Heart left ventricle (tissue), 13 donors: Measurements from ENCODE around the gene CDC42SE2.

ENCODE experiments used
- POLR2A ChIP-seq, 2 donors: fragments of 450-650 bp; IDR thresholded peaks; one replicate each; pipeline ENCODE4 v1.6.1; 2017; ENCODE audit warnings: antibody characterized with exemption in 2 of 2, mild to moderate bottlenecking in 2 of 2, moderate library complexity in 2 of 2
- TF ChIP-seq, protein P1 (sequence below), 12 donors: fragments of 200-600 bp; sonication (generic) in 4 of 12; IDR thresholded peaks; one replicate each; pipeline versions ENCODE4 v1.5.0 to v1.8.0; 2018 to 2022; ENCODE audit warnings: antibody characterized with exemption in 12 of 12, mild to moderate bottlenecking in 5 of 12
- donor health status: ischemic (EF 13 %, LVEDD 7.1; RV severe dilation, severe dysfunction).
- donor health status: DM: no; HTN: yes; CAD: no.
- donor health status: DM: no; HTN: no; CAD: no.
- donor health status: ischemic (EF 25% LVEDD 6.9; RV normal size, moderate dysfunction).
- donor health status: ischemic (EF 25% LVEDD 5.7; RV mildly dilated, moderate dysfunction).
- donor health status: ischemic (EF 35%, LVEDD 5.7; RV mildly dilated, moderate dysfunction).
- donor health status: nonischemic (EF 11% LVEDD 7.7; RV severe dilation, severe dysfunction).
- donor health status: DM: yes; HTN: yes; CAD: no.
- donor health status: PGD.
- donor health status: ischemic (EF 29% LVEDD 5.4; RV normal size, mild dysfunction).
- donor health status: nonischemic (EF 23%, LVEDD 6.1; RV moderate dilation, normal function).

DNA sequence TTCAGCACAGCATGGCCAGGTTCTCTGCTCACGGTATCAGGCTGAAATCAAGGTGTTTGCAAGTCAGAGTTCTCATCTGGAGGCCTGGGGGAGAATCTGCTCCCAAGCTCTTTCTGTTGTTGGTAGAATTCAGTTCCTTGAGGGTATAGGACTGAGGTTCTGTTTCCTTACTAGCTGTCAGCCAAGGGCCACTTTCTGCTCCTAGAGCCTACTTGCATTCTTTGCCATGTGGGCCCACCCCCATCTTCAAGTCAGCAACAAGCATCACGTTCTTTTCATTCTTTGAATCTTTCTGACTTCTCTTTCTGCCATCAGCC is 7.4 kb upstream of the CDC42SE2 start:
- TF ChIP-seq, protein P1, sequence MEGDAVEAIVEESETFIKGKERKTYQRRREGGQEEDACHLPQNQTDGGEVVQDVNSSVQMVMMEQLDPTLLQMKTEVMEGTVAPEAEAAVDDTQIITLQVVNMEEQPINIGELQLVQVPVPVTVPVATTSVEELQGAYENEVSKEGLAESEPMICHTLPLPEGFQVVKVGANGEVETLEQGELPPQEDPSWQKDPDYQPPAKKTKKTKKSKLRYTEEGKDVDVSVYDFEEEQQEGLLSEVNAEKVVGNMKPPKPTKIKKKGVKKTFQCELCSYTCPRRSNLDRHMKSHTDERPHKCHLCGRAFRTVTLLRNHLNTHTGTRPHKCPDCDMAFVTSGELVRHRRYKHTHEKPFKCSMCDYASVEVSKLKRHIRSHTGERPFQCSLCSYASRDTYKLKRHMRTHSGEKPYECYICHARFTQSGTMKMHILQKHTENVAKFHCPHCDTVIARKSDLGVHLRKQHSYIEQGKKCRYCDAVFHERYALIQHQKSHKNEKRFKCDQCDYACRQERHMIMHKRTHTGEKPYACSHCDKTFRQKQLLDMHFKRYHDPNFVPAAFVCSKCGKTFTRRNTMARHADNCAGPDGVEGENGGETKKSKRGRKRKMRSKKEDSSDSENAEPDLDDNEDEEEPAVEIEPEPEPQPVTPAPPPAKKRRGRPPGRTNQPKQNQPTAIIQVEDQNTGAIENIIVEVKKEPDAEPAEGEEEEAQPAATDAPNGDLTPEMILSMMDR (IDR thresholded peaks at IDR 0.05), result no peak
- TF ChIP-seq POLR2A (IDR thresholded peaks at IDR 0.05), result no peak
